GM12801 (cell line): Measurements from ENCODE around the gene KCNIP4.

ENCODE experiments used
- TF ChIP-seq, protein P1 (sequence below): IDR thresholded peaks from one replicate; pipeline ENCODE4 v1.5.1; 2011; ENCODE audit warnings: control low read depth; ENCODE audit not compliant: insufficient read length; ENCODE audit errors: extremely low read depth

KCNIP4 gene

DNA sequence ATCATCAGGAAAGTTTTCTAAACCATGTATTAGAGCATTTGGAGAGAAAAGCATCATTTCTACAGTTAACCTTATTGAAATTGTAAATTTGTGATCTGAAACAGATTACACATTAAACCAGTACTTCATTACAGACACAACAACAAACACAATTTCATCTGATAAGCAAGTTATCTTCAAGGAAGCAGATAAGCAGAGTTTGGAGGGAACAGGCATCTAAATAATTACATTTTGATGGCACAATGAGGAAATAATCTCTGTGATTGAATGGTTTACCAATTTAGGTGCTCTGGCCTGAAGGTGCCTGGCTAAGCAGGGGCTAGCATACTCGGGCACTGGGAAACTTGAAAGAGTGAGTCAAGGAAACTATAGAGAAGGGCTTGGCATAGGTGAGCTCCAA lies 628.5 kb downstream of the KCNIP4 start:
- TF ChIP-seq, protein P1, sequence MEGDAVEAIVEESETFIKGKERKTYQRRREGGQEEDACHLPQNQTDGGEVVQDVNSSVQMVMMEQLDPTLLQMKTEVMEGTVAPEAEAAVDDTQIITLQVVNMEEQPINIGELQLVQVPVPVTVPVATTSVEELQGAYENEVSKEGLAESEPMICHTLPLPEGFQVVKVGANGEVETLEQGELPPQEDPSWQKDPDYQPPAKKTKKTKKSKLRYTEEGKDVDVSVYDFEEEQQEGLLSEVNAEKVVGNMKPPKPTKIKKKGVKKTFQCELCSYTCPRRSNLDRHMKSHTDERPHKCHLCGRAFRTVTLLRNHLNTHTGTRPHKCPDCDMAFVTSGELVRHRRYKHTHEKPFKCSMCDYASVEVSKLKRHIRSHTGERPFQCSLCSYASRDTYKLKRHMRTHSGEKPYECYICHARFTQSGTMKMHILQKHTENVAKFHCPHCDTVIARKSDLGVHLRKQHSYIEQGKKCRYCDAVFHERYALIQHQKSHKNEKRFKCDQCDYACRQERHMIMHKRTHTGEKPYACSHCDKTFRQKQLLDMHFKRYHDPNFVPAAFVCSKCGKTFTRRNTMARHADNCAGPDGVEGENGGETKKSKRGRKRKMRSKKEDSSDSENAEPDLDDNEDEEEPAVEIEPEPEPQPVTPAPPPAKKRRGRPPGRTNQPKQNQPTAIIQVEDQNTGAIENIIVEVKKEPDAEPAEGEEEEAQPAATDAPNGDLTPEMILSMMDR, result no peak

DNA sequence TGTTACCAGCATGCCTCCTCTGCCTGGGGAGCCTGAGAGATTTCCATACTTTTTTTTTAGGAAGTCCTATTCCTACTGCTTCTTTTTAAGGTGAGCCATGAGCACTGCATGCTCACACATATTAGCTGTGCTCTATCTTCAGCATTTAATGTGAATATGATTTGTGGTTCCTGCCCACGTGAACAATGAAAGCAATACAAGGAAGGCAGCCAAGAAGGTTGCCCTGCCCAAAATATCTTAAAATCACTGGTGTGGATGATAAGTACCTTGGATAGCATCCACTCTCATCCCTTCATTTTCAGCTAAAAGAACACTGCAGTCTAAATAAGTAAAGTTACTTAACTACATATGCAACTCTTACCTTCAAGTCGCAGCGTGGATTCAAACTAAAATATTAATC lies 640.9 kb downstream of the KCNIP4 start:
- TF ChIP-seq, protein P1, result no peak

DNA sequence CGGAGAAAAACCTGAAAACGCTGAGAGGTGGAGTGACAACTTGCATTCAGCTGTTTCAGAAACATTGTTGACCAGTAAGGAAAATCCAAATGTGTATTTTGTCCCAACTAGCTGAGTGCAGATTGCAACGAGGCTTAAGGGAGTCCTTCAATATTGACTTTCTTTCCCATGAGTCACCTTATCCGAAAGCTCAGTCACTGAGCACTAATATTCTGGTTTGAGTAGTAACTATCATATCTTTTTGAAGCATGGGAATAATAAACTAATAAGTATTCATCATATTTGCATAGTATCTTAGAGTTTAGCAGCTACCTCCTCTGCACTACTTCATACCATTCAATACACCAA lies 644.1 kb downstream of the KCNIP4 start:
- TF ChIP-seq, protein P1, result no peak

DNA sequence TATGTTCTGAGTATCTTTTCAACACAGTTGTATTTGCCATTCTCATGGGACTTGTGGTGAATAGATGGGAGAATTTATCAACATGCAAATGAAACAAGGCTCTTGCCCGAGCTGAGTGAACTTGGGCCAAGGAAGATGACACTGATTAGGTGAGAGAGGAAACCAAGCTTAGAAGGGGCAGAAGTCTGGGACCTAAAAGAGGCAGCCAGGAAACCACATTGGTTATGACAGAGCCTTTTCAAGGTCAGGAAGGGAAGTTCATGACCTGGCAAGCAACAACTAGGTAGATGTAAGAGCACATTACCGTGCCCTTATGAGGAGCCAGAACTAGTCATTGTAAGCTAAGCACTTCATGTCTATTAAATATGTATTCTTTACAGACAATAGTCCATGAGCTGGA lies 658.0 kb downstream of the KCNIP4 start:
- TF ChIP-seq, protein P1, result no peak

DNA sequence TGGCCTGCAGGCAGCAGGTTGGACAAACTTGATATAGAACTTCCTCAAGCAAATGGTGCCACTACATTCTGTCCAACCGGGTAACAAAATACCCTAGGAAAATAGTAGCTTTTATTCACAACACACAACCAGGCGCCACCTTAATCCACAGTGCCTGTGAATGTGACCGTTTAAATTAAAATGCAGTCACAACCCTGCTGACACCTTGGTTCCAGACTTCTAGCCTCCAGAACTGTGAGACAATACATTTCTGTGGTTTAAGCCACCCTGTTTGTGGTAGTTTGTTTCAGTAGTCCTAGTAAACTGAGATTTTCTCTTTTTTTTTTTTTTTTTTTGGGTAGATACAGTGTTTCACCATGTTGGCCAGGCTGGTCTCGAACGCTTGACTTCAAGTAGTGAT lies 672.5 kb downstream of the KCNIP4 start:
- TF ChIP-seq, protein P1, result no peak

DNA sequence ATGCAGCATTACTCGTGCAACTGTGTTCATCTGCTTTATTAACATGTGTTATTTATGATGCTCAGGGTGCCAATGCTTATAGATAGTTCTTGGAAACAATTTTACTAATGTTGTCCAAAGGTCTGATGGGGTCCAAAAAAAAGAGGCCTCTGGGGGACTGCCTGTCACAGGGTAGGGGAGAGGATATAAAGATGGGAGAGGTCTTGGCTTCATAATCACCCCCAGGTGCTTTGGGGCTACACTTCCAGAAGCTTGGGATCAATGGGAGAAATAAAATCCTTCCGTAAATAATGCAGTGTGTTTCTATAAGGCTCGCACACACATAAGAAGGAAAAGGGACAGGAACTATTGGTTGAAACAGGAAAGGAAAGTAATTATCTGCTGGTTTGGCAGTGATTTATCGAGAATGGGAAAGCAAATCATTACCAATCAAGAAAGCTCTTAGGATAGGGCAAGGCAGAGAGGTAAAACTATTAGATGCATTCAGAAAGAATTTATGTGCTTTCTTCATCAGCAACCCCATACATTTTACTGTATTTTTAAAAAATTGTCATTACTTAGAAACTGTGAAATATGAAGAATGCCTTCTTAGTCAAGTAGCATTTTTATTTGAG lies 677.0 kb downstream of the KCNIP4 start:
- TF ChIP-seq, protein P1, result no peak

DNA sequence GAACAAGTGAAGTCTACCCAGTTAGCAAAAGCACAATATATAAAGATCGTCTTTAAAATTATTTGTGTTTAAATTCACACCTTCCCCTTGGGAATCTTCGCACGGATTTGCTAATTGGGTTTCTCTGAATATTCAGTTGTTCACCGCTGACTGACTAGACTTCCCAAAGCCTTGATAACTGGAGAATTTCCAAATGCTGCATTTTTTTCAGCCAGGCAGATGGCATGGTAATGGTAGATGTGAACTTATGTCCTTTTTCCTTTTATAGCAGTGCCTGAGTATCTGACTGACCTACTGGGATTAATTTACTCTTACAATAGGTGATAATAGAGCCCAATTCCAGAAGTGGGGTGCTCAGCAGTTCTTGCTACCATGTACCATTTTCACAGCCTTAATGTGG lies 700.2 kb downstream of the KCNIP4 start:
- TF ChIP-seq, protein P1, result no peak
